ENCODE data around the gene CNTNAP2.
A peak's percentile ranks its signal among the peaks of the same experiment; 100 is the strongest.
"Not testable (repeated sequence)": the region's sequence is repeated elsewhere in the genome, so short reads cannot be mapped to it uniquely, and the experiment has no call there.

Gene CNTNAP2

DNA sequence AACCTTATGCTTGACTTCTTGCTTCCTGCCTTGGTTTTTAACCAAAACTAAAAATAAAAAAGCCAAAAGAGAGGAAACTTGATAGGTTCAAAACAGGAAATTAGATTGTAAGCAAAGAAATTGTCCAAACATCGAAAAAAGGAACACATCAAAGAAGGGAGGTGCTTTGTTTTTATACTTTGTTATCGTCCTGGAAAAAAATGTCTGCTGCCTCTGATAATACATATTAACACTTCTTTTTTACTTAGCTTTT lies 2187.4 kb downstream of the CNTNAP2 start:
- DNase-seq (ENCODE audit: low spot score) = peak; percentile 10

DNA sequence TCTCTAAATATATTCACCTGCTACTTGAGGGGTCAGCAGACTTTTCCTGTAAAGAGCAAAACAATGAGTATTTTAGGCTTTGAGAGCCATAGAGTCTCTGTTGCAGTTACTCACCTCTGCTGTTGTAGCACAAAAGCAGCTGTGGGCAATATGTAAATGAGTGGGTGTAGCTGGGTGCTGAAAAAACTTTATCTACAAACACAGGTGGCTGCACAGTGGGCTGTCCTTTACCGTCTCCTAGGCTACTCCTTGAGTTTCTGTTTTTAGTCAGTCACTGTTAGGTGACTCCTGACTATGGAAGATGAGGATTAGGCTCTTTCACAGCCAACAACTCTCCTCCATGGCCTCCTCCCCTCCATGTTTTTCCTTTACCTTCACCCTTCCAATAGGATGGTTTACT lies 2187.9 kb downstream of the CNTNAP2 start:
- no peak for DNase-seq (ENCODE audit: low spot score)

DNA sequence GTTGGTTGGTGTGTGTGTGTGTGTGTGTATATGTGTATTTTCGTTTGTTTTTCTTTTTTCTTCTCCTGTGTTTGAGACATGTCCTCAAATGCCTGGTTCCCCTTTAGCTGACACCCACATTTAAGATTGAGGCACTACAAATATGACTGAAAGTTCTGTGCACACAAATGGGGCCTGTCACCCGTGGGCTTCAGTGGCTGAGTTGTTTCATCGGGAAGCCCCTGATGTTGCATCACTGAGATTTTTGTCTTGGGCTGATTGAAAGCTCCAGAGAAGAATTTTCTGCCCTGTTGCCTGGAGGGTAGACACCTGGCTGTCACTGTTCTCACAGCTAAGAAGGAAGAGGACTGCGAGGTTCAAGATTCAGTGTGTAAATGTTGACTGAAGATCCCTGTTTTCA lies 2190.2 kb downstream of the CNTNAP2 start:
- no peak for DNase-seq (ENCODE audit: low spot score)

DNA sequence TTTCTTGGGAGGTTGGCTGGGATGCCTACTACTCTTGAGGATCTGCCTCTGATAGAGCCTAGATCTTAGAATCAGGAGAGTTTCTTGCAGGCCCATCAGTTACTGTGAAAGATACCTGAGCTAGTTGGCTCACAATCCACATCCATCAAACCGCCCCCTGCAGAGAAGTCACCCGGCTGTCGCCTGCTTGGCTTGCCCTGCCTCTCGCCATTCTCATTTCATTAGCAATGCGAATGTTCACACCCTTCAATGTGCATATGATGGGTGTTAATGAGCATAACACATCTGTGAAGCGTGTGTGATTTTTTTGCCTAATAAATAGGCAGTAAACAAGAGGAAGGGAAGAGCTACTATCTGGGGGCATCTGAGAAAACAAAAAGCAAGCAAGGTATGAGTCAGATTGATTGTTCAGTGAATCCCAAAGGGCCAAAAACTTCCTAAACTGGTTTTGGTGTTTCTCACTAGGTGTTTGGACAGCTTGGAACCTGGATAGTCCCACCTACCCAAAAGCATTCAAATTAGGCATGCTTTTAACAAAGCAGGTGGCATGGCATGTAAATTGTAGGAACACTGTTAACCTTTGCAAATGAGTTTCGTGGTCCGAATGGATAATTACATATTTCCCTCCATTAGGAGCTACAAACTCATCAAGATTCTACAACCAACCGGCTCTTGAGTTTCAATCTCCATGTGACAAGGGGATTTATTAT lies 2201.7 kb downstream of the CNTNAP2 start:
- DNase-seq (ENCODE audit: low spot score) = no peak

DNA sequence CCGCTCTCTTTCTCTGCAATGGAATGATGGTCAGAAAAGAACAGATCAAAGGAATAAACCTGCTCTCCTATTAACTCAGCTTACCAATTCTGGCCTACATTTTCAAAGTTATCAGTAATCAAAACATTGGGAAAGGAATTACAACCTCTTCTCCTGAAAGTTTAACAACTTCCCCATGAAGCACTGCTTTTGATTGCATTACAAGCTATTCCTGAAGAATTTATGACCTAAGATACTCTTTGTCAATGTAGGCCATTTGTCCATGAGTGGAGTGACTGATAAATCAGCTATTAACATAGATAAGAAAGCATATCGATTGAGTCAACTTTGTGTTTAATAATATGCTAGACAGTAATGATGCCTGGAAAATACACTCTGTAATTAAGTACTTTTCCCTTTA lies 2202.2 kb downstream of the CNTNAP2 start:
- DNase-seq (ENCODE audit: low spot score) = no peak

DNA sequence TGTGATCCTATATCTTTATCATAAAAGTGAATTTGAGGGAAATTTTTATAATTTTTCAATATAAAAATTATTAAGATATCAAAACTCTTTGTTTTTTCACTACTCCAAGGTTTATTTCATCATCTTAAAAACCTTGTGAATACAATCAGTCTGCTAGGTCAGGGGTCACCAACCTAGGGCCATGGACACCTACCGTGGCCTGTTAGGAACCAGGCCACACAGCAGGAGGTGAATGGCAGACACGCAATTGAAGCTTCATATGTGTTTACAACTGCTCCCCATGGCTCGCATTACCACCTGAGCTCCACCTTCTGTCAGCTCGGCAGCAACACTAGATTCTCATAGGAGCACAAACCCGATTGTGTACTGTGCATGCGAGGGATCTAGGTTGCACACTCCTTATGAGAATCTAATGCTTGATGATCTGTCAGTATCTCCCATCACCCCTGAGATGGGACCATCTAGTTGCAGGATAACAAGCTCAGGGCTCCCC lies 2202.8 kb downstream of the CNTNAP2 start:
- no peak for DNase-seq (ENCODE audit: low spot score)

DNA sequence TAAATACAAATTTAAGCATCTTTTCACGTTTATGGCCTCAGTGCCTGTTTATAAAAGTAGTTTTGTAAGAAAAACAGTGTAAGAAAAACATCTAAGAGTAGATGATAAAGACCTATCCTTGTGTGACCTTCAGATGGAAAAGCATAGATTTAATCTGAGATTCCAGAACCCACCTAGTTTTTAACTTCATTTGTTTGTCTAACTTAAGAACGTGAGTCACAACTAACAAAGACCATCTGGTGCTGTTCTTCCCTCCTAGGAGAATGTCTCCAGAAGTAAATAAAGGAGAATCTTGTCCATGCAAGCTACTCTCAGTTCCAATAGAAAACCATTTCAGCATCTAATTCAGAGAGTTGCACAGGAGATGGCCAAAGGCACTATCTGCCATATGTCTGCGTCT lies 2208.6 kb downstream of the CNTNAP2 start:
- no peak for DNase-seq (ENCODE audit: low spot score)

DNA sequence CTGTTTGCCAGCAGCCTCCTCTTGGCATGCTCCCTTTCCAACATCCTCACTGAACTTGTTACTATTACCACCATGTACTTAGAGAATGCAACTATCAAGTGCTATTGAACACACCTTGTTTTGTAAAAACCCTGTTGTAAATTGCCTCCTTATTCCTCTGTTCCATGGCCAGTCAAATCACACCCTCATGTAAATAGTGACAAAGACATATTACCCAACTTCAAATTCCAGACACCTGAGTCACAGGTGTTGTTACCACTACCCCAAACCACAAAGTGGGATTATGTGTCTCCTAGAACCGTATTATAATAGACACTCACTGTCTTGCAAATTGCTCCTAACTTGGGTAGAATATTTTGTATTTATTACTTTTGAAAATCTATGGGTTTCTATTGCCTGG lies 2210.8 kb downstream of the CNTNAP2 start:
- DNase-seq (ENCODE audit: low spot score) = no peak

DNA sequence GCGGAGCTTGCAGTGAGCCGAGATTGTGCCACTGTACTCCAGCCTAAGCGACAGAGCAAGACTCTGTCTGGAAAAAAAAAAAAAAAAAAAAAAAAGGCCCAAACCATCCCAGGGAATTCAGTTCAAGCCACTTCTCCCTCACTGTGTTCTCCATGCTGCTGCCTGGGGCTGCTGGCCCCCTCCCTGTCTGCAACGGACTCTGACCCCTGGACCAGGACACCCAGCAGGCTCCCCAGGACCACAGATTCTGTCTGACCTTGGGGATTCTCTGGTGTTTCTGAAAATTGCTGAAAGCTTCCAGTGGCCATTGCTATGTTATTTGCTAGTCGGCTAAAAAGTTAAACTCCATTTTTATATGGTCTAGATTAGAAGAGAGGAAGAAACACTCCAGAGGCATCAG lies 2212.3 kb downstream of the CNTNAP2 start:
- DNase-seq (ENCODE audit: low spot score) = no peak

DNA sequence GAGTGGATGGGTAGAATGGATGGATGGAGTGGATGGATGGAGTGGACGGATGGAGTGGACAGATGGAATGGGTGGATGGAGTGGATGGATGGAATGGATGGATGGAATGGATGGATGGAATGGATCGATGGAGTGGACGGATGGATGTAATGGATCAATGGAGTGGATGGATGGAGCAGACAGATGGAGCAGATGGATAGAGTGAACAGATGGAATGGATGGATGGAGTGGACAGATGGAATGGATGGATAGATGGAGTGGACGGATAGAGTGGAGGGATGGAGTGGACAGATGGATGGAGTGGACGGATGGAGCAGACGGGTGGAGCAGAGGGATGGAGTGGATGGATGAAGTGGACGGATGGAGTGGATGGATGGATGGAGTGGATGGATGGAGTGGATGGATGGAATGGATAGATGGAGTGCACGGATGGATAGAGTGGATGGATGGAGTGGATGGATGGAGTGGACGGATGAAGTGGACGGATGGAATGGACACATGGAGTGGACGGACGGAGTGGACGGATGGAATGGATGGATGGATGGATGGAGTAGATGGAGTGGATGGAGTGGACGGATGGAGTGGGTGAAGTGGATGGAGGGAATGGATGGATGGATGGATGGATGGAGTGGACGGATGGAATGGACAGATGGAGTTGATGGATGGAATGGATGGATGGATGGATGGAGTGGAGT lies 2213.7 kb downstream of the CNTNAP2 start:
- no peak for DNase-seq (ENCODE audit: low spot score)

DNA sequence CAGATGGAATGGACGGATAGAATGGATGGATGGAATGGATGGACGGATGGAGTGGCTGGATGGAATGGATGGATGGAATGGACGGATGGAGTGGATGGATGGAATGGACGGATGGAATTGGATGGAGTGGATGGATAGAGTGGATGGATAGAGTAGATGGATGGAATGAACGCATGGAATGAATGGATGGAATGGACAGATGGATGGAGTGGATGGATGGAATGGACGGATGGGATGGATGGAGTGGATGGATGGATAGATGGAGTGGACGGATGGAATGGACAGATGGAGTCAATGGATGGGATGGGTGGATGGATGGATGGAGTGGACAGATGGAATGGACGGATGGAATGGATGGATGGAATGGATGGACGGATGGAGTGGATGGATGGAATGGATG lies 2214.2 kb downstream of the CNTNAP2 start:
- no peak for DNase-seq (ENCODE audit: low spot score)

DNA sequence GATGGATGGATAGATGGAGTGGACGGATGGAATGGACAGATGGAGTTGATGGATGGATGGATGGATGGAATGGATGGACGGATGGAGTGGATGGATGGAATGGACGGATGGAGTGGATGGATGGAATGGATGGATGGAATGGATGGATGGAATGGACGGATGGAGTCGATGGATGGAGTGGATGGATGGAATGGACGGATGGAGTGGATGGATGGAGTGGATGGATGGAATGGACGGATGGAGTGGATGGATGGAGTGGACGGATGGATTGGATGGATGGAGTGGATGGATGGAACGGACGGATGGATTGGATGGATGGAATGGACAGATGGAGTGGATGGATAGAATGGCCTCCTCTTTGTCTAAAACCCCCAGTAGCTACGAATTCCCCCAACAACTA lies 2214.9 kb downstream of the CNTNAP2 start:
- not testable (repeated sequence) for DNase-seq (ENCODE audit: low spot score)

DNA sequence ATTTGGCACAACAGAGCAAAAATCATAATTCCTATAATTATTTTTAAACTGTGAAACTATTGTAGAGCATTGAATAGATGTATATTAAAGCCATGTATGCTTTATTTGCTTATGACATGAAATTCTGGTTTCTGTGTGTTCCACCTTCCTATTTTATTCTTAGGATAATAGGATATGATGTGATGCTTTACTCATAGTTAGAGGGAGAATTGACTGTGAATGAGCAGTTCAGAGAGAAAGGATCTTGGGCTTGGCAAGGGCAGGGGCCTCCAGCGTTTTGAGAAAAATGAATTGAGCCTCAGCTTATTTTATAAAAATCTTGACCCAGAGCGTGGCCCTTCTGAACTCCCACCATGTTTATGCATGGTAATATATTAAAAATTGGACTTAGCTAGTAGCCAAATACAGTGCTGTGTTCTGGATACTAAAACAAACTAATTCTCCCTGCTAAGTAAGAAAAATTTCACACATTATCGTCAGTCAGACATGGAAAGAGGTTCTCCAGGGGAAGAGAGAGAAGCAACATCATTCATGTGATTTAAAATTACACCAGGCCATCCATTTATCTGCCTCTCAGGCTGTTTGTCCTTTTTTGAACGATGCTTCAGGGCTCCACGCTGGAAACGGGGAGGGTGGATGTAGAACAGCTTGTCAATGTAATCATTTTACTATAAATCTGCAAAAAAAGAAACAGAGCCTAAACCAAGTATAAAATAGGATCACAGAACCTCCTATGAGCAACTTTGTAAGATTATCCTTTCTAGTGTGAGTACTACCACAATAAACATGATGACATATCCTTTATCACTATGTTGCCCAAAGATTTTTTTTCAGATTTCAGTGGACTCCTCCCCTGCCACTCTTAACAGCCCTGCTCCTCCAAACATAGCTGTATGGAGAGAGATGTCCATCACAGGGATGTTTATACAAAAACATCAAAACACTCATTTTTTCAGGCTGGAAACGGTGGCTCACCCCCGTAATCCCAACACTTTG lies 2215.9 kb downstream of the CNTNAP2 start:
- no peak for DNase-seq (ENCODE audit: low spot score)

DNA sequence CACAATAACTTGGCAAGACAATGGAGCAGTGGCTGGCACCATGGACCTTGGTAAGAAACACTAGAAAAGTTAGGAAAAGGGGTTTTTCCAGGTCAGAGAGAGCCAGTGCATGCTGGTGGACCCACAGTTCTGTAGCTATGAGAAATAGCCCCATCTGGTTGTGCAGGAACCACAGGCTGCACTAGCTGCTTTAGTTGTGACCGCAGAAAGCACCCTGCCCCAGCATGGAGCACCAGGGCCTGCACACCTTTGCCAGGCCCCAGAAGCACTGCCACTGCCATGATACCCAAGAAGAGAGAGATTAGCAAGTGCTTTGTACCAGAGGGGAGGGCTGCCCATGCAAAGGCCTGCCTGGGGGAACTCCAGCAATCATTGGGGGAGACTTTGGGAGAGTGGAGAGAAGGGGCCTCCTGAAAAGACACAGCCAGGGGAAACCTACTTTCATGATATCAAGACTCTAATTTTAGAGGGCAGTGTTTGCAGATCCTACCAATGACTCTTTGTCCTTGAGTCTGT lies 2217.9 kb downstream of the CNTNAP2 start:
- no peak for DNase-seq (ENCODE audit: low spot score)

DNA sequence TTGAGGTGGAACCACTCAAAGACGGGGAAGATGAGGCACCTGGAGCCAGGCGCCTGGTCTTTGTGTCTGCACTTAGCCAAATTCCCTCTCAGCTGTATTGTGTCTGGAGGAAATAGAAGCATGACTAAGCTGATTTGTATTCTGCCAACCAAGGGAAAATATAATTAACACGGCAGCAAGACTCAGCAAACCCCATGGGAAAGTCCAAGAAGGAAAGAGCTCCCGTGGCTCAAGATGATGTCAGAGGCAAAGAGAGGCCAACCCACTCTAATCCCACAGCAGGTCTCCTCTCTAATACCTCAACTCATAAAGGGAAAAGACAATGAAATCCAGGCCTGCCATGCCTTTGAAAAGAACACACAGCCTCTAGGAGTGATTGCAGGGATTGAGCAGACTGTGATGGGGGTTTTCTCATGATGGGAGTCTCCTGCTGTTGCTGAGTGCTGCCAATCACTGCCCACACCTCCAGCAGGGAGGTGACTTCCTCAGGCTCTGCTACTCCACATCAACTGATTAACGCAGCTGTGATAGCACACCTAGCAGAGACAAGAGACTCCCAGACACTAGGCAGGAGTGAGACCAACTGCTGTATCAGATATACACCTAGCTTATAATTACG lies 2218.5 kb downstream of the CNTNAP2 start:
- DNase-seq (ENCODE audit: low spot score) = peak; percentile 41

DNA sequence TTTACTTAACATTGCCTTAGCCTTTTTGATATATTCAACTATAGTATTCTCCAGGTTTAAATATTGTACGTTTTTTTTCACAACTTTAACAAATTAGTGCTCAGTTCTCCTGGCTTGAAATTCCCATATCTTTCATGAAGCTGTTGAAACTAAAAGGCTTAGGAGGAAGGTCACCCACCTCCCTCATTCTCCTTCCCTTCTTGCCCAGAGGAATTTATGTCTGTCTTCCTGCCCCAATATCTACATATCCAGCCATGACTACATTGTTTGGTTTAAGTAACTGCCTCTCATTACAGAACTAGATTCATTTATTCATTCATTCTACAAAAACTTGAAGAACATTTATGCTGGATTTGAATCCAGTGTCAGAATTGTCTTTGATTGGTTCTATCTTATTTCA lies 2219.2 kb downstream of the CNTNAP2 start:
- no peak for DNase-seq (ENCODE audit: low spot score)

DNA sequence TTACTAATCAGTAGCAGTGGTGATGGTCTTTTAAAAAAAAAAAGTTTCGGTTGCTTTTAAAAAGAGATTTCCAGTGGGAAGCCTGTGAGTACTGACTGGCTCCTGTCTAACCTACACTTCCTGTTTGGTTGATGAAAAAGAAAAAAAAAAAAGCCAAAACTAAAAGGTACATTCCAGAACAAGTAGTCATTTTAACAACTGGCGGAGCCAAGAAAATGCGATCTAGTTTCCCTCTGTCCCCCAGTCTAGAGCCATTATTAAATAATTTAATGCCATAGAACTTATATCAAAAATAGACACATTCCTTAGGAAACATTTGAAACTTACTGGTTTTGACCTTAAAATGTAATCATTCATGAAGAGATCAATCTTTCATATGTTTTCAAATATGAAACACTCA lies 2219.8 kb downstream of the CNTNAP2 start:
- DNase-seq (ENCODE audit: low spot score) = no peak

DNA sequence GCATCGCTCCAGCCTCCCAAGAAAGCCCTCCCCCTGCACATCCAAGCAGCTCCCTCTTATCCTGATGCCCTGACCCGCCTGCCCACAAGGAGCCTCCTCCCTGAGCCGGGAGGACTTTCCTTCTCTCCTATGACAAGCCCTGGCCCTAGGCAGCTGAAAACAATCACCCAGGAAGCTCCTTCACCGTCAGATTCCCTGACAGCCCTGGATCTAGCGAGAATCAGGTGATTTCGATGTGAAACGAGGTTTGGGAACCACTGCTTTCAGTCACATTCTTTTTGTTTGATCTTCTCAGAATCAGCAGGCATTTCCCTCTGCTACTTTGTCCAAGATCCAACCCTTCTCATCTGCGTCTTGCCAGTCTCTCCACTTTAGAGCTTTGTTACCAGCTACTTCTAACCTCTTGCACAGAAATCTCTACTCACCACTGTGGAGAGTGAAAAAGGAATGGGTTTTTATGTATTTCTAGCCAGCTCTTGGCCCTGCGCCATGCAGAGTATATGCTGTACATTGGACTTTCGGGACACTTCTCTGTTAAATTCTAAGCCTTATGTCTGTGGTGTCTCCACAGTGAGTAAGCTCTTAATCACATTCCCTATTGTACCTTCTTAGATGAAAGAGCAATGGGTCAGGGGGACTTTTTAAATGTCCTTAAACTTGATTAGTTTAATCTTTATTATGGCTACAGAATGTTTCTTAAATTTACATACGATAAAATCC lies 2220.8 kb downstream of the CNTNAP2 start:
- DNase-seq (ENCODE audit: low spot score) = no peak

DNA sequence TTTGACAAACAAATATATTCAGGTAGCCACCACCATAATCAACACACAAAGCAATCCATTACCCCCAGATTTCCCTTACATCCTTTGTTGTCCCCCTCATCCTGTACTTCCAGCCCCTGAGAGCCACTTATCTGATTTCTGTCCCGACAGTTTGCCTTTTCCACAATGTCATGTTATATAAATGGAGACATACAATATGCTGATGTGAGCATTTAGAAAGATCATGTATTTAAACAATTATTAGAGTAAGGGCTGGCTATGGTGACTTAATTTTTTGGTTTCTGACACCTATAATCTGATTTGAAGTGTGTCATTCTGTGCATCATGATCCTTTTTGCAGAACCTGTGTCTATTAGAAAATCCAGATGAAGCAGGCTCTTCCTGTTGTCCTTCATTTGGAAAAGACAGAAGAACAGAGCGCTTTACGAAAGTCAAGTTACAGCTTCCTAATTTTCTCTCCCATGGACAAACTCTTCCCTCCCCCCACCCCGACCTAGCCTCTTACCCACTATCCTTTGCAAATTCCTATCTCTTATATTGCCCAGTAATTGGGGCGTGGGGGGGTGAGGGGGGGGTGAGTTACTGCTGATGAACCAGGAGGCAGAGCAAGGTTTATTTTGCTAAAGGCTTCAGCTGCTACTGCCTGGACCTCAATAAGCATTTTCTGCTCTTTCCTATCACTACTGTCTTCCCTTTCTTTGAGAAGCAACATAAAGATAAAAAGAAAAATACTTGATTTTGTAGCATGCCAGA lies 2221.6 kb downstream of the CNTNAP2 start:
- no peak for DNase-seq (ENCODE audit: low spot score)

DNA sequence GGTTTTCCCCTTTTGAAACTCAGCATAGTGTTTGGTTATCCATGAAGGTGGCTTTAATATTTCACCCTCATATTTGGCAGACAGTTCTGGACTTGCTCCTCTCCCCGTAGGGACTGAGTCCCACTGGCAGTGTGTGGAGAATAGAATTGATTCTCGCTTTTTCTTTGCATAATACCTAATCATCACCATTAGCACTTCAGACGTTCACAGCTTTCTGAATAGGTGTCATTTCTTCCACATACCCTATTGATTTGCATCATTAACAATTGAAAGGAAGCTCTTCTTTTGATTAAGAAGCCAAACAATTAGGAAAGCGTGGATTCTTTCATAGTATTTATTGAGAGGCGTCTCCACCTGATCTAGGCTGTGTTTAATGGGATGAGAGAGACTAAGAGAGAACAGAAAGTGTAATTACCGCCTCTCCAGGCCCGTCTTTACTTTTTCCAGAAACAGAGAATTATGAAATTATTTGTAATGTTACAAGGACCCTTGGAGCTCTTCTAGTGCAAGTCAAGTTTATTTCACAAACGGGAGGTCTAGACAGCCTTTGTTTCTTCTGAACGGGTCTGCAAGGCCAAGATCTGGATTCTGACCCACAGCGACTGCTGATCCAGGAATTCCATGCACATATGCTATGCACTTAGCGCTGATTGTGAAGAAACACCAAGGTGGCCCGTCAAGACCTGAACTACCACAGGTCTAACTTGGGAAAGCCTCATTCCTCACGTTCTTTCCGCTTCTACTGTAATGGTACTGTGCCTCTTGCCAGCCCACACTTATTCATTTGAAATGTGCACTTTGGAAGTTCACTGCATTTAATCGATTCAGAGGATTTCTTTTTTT lies 2224.1 kb downstream of the CNTNAP2 start:
- DNase-seq (ENCODE audit: low spot score) = no peak
